WTC11 (cell line): ENCODE results near the gene PLCG1. TPM values are rescaled to one million over a fixed set of nuclear protein-coding genes. Genes with fewer than 3 reads are reported as not detected.

Source experiments
- ATAC-seq: fragments of 200-7000 bp; cut with Tn5 transposase; 2 replicates; pipeline ENCODE4 v1.10.0; 2021; ENCODE audit warnings: mild to moderate bottlenecking, moderate library complexity
- CTCF ChIA-PET: fragments of 300-600 bp; sonication (Branson Sonifier 250); formaldehyde crosslinking; loops from one replicate; lab custom pipeline; 2021; ENCODE audit warnings: antibody characterized with exemption; lab: Charles Lee
- POLR2A ChIA-PET: fragments of 350-600 bp; sonication (Branson Sonifier 250); formaldehyde crosslinking; loops from one replicate; lab custom pipeline; 2021; ENCODE audit warnings: antibody characterized with exemption; lab: Charles Lee
- DNase-seq: peaks from one replicate; pipeline ENCODE4 v3.0.0; 2021; ENCODE audit warnings: low spot score
- H3K27ac Mint-ChIP-seq: 2 replicates; pipeline ENCODE4 v1.8.0; 2021; ENCODE audit warnings: mixed read lengths
- H3K27me3 Mint-ChIP-seq: 2 replicates; pipeline ENCODE4 v1.8.0; 2021; ENCODE audit warnings: low read depth, mild to moderate bottlenecking, moderate library complexity, mixed read lengths
- H3K36me3 Mint-ChIP-seq: 2 replicates; pipeline ENCODE4 v1.8.0; 2021; ENCODE audit warnings: mixed read lengths
- H3K4me1 Mint-ChIP-seq: 2 replicates; pipeline ENCODE4 v1.8.0; 2022; ENCODE audit warnings: mixed read lengths
- H3K4me3 Mint-ChIP-seq: 2 replicates; pipeline ENCODE4 v1.8.0; 2021; ENCODE audit warnings: mild to moderate bottlenecking, moderate library complexity, mixed read lengths
- H3K9me3 Mint-ChIP-seq: 2 replicates; pipeline ENCODE4 v1.8.0; 2021; ENCODE audit warnings: mixed read lengths
- AR ChIP-seq: fragments of 250-450 bp; sonication (Bioruptor Pico); IDR thresholded peaks from 2 replicates; pipeline ENCODE4 v1.9.0; 2021; ENCODE audit warnings: mild to moderate bottlenecking
- ATF3 ChIP-seq: sonication (generic); formaldehyde crosslinking; conservative IDR thresholded peaks from 2 replicates; pipeline ENCODE4 v1.8.1; 2022; ENCODE audit warnings: mild to moderate bottlenecking, missing genetic modification reagents
- CTCF ChIP-seq: fragments of 200-600 bp; IDR thresholded peaks from 2 replicates; pipeline ENCODE4 v1.8.0; 2022; ENCODE audit warnings: antibody characterized with exemption
- E2F5 ChIP-seq: sonication (generic); formaldehyde crosslinking; IDR thresholded peaks from 2 replicates; pipeline ENCODE4 v1.8.1; 2022; ENCODE audit warnings: mild to moderate bottlenecking, moderate library complexity, missing genetic modification reagents
- ESRRA ChIP-seq: sonication (generic); formaldehyde crosslinking; IDR thresholded peaks from 2 replicates; pipeline ENCODE4 v1.8.1; 2022; ENCODE audit warnings: mild to moderate bottlenecking, missing genetic modification reagents, borderline replicate concordance
- IRF1 ChIP-seq: sonication (generic); formaldehyde crosslinking; IDR thresholded peaks from 2 replicates; pipeline ENCODE4 v1.8.0; 2023; ENCODE audit warnings: missing genetic modification reagents
- NFYB ChIP-seq: sonication (generic); formaldehyde crosslinking; conservative IDR thresholded peaks from 2 replicates; pipeline ENCODE4 v1.8.0; 2022; ENCODE audit warnings: low read depth, missing genetic modification reagents
- NR1H2 ChIP-seq: sonication (generic); formaldehyde crosslinking; IDR thresholded peaks from 2 replicates; pipeline ENCODE4 v1.9.0; 2021; ENCODE audit warnings: mild to moderate bottlenecking, moderate library complexity, missing genetic modification reagents
- NR2C2 ChIP-seq: sonication (generic); formaldehyde crosslinking; IDR thresholded peaks from 2 replicates; pipeline ENCODE4 v1.8.0; 2022; ENCODE audit warnings: mild to moderate bottlenecking, missing genetic modification reagents
- PRDM15 ChIP-seq: sonication (generic); formaldehyde crosslinking; IDR thresholded peaks from 2 replicates; pipeline ENCODE4 v1.8.0; 2022; ENCODE audit warnings: missing genetic modification reagents
- RORB ChIP-seq: fragments of 250-450 bp; sonication (Bioruptor Pico); IDR thresholded peaks from 2 replicates; pipeline ENCODE4 v1.9.0; 2021; ENCODE audit warnings: mild to moderate bottlenecking
- SMAD4 ChIP-seq: sonication (generic); formaldehyde crosslinking; IDR thresholded peaks from 2 replicates; pipeline ENCODE4 v1.8.0; 2022; ENCODE audit warnings: mild to moderate bottlenecking, missing genetic modification reagents
- SP1 ChIP-seq: sonication (generic); formaldehyde crosslinking; conservative IDR thresholded peaks from 2 replicates; pipeline ENCODE4 v1.8.1; 2022; ENCODE audit warnings: missing genetic modification reagents
- TEAD1 ChIP-seq: sonication (generic); formaldehyde crosslinking; IDR thresholded peaks from 2 replicates; pipeline ENCODE4 v1.8.0; 2022; ENCODE audit warnings: mild to moderate bottlenecking, missing genetic modification reagents
- ZBTB21 ChIP-seq: sonication (generic); formaldehyde crosslinking; IDR thresholded peaks from 2 replicates; pipeline ENCODE4 v1.8.1; 2023; ENCODE audit warnings: mild to moderate bottlenecking, missing genetic modification reagents, borderline replicate concordance
- ZBTB43 ChIP-seq: sonication (generic); formaldehyde crosslinking; IDR thresholded peaks from 2 replicates; pipeline ENCODE4 v1.8.1; 2023; ENCODE audit warnings: mild to moderate bottlenecking, missing genetic modification reagents
- ZNF121 ChIP-seq: sonication (generic); formaldehyde crosslinking; IDR thresholded peaks from 2 replicates; pipeline ENCODE4 v1.8.0; 2023; ENCODE audit warnings: missing genetic modification reagents
- ZNF416 ChIP-seq: fragments of 250-450 bp; sonication (Bioruptor Pico); IDR thresholded peaks from 2 replicates; pipeline ENCODE4 v1.9.0; 2021; ENCODE audit warnings: mild to moderate bottlenecking, inconsistent platforms
- ZNF512 ChIP-seq: sonication (generic); formaldehyde crosslinking; IDR thresholded peaks from 2 replicates; pipeline ENCODE4 v1.8.1; 2022; ENCODE audit warnings: missing genetic modification reagents, borderline replicate concordance
- total RNA-seq: library from RNA; stranded (reverse); gene quantifications from 3 replicates; pipeline ENCODE4 v1.2.3, GENCODE V29; 2021

PLCG1 gene
- total RNA-seq, 1 experiment from 2014 or later = 201 TPM

- Mint-ChIP-seq H3K27me3 (no peaks in the 10 kb centered on the region), H3K9me3 (no peaks in the 10 kb centered on the region), H3K27ac (no peak overlapping the region), H3K36me3 (no peaks in the 10 kb centered on the region), H3K4me3 (no peak overlapping the region), H3K4me1 (no peaks in the 10 kb centered on the region)
- ChIA-PET CTCF (interaction anchor here (0.6 to 3.4 kb wide), 7 partner anchors 8 to 261 kb away, joined by 3 to 14 read pairs (median 3); no protein-coding TSS in a partner anchor), POLR2A (interaction anchor here (0.6 kb wide), 1 partner anchor 89 kb away, joined by 4 read pairs; no protein-coding TSS in a partner anchor)
- ATAC-seq (no peak), DNase-seq (no peak)
- TF ChIP-seq SP1 (CRISPR knock-in tag) (no peak), ZNF416 (CRISPR knock-in tag) (no peak), ZBTB21 (CRISPR knock-in tag) (no peak), PRDM15 (no peak), ZNF512 (CRISPR knock-in tag) (no peak), AR (CRISPR knock-in tag) (no peak), ZNF121 (CRISPR knock-in tag) (no peak), ESRRA (CRISPR knock-in tag) (no peak), NR1H2 (no peak), CTCF (no peak), E2F5 (CRISPR knock-in tag) (no peak), TEAD1 (no peak), NR2C2 (no peak), RORB (no peak), NFYB (CRISPR knock-in tag) (no peak), ZBTB43 (no peak), IRF1 (CRISPR knock-in tag) (no peak), ATF3 (CRISPR knock-in tag) (no peak), SMAD4 (CRISPR knock-in tag) (no peak)
Observed at GRCh38 chr20:41224281-41224680, 86.9 kb downstream of the PLCG1 start.
